ENCODE data around the gene ILKAP. TPM values are rescaled to one million over a fixed set of nuclear protein-coding genes. Genes with fewer than 3 reads are reported as not detected.

The ILKAP gene
- polyA plus RNA-seq, 1 of the 3 experiments (the other 2 are of a cell fraction): 49.2 TPM

GRCh38 chr2:238144262-238144661 lies 59.2 kb downstream of the ILKAP start:
- Histone ChIP-seq H3K4me3 (ENCODE audit: low read depth in 2 of 2, low read length in 1 of 2) (no peak overlapping the region), H3K27me3 (ENCODE audit: insufficient read depth) (no peaks in the 10 kb centered on the region), H4K20me1 (ENCODE audit: insufficient read depth) (no peaks in the 10 kb centered on the region), H3K9me2 (no peaks in the 10 kb centered on the region), H3K9ac (no peak overlapping the region), H3K4me2 (no peak overlapping the region; the same call in 1 of the 2 replicates), H3K4me1 (ENCODE audit: control insufficient read depth in 1 of 2, insufficient read depth in 2 of 2, low read depth in 1 of 2, low read length in 1 of 2) (peaks cover 5 to 10% of the 10 kb centered on the region in 2 experiments; a peak in 3 of 4 replicates), H2AFZ (ENCODE audit: low read depth) (no peak overlapping the region), H3K9me3 (no peaks in the 10 kb centered on the region), H3F3A (replicated peaks; ENCODE audit: insufficient read depth) (no peaks in the 10 kb centered on the region), H3K27ac (ENCODE audit: low read depth in 2 of 2, low read length in 1 of 2) (no peak overlapping the region), H3K79me2 (ENCODE audit: insufficient read depth) (no peaks in the 10 kb centered on the region), H3K36me3 (replicated peaks in 1 of 2; ENCODE audit: control insufficient read depth in 1 of 2, insufficient read depth in 2 of 2, low read length in 1 of 2) (no peaks in the 10 kb centered on the region)
- TF ChIP-seq ELF1 (IDR thresholded peaks at IDR 0.05) (no peak), YY1 (IDR thresholded peaks at IDR 0.05; ENCODE audit: low read depth) (no peak), GATA2 (CRISPR knock-in tag; IDR thresholded peaks at IDR 0.05) (no peak), TEAD4 (IDR thresholded peaks at IDR 0.05; ENCODE audit: borderline replicate concordance, insufficient read depth) (no peak), RXRA (IDR thresholded peaks at IDR 0.05; ENCODE audit: borderline replicate concordance, low read depth) (no peak), TCF12 (IDR thresholded peaks at IDR 0.05) (no peak), USF1 (IDR thresholded peaks at IDR 0.05; ENCODE audit: borderline replicate concordance, low read depth) (no peak), FOSL2 (IDR thresholded peaks at IDR 0.05; ENCODE audit: borderline replicate concordance, low read depth) (no peak), IRF3 (IDR thresholded peaks at IDR 0.05; ENCODE audit: low read depth, low read length) (no peak), NRF1 (IDR thresholded peaks at IDR 0.05; ENCODE audit: low read depth, low read length) (no peak), EP300 (IDR thresholded peaks at IDR 0.05; ENCODE audit: borderline replicate concordance in 1 of 2, low read depth in 1 of 2, low read length in 1 of 2) (no peak), FOXJ3 (CRISPR knock-in tag; IDR thresholded peaks at IDR 0.05) (no peak), NFIC (IDR thresholded peaks at IDR 0.05; ENCODE audit: borderline replicate concordance) (no peak), EZH2phosphoT487 (IDR thresholded peaks at IDR 0.05; ENCODE audit: borderline replicate concordance, low read depth) (no peak), CHD2 (IDR thresholded peaks at IDR 0.05; ENCODE audit: low read length, partially characterized antibody) (no peak), ZBTB33 (IDR thresholded peaks at IDR 0.05; ENCODE audit: borderline replicate concordance, low read depth) (no peak)
- TF ChIP-seq, protein P1, sequence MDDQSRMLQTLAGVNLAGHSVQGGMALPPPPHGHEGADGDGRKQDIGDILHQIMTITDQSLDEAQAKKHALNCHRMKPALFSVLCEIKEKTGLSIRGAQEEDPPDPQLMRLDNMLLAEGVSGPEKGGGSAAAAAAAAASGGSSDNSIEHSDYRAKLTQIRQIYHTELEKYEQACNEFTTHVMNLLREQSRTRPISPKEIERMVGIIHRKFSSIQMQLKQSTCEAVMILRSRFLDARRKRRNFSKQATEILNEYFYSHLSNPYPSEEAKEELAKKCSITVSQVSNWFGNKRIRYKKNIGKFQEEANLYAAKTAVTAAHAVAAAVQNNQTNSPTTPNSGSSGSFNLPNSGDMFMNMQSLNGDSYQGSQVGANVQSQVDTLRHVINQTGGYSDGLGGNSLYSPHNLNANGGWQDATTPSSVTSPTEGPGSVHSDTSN (IDR thresholded peaks at IDR 0.05): no peak
- TF ChIP-seq, protein P2, sequence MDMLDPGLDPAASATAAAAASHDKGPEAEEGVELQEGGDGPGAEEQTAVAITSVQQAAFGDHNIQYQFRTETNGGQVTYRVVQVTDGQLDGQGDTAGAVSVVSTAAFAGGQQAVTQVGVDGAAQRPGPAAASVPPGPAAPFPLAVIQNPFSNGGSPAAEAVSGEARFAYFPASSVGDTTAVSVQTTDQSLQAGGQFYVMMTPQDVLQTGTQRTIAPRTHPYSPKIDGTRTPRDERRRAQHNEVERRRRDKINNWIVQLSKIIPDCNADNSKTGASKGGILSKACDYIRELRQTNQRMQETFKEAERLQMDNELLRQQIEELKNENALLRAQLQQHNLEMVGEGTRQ (IDR thresholded peaks at IDR 0.05; ENCODE audit: borderline replicate concordance, low read depth, low read length): no peak
- TF ChIP-seq, protein P3, sequence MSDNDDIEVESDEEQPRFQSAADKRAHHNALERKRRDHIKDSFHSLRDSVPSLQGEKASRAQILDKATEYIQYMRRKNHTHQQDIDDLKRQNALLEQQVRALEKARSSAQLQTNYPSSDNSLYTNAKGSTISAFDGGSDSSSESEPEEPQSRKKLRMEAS (IDR thresholded peaks at IDR 0.05; ENCODE audit: low read depth): no peak
- DNase-seq: no peak
- CTCF ChIA-PET: no interaction called here
- WGBS (ENCODE audit: low lambda C conversion rate): 86% methylated on average over 2 of the region's 5 CpGs
- POLR2A ChIA-PET: no interaction called here

Measured in SK-N-SH (cell line).